Lower lobe of right lung (tissue), 2 donors: Measurements from ENCODE around the gene TRIM7. TPM values are rescaled to one million over a fixed set of nuclear protein-coding genes. Genes with fewer than 3 reads are reported as not detected.
"Not testable (repeated sequence)": the region's sequence is repeated elsewhere in the genome, so short reads cannot be mapped to it uniquely, and the experiment has no call there.

ENCODE experiments used
- ATAC-seq, 2 donors: fragments of 200-7000 bp; cut with Tn5 transposase; one replicate each; pipeline ENCODE4 v1.9.1; 2020 to 2022; ENCODE audit warnings: mild to moderate bottlenecking in 2 of 2, moderate library complexity in 2 of 2
- DNase-seq: peaks from one replicate; pipeline ENCODE4 v3.0.0-alpha.2; 2020
- H3K27ac ChIP-seq: fragments of 200-600 bp; one replicate; pipeline ENCODE4 v1.8.0; 2022
- H3K27me3 ChIP-seq: fragments of 200-600 bp; one replicate; pipeline ENCODE4 v1.8.0; 2022; ENCODE audit warnings: low read depth
- H3K36me3 ChIP-seq: fragments of 200-600 bp; one replicate; pipeline ENCODE4 v1.8.0; 2022; ENCODE audit warnings: mild to moderate bottlenecking
- H3K4me1 ChIP-seq: fragments of 200-600 bp; one replicate; pipeline ENCODE4 v1.8.0; 2022
- H3K4me3 ChIP-seq: fragments of 200-600 bp; one replicate; pipeline ENCODE4 v1.8.0; 2022; ENCODE audit warnings: mild to moderate bottlenecking
- H3K9me3 ChIP-seq: fragments of 200-600 bp; one replicate; pipeline ENCODE4 v1.8.0; 2022
- CTCF ChIP-seq: fragments of 200-600 bp; IDR thresholded peaks from one replicate; pipeline ENCODE4 v1.8.0; 2022; ENCODE audit warnings: antibody characterized with exemption, mild to moderate bottlenecking
- intact Hi-C: fragments of 100-400 bp; cut with DNase I; formaldehyde crosslinking; loops from one replicate; pipeline ENCODE4 v1.11.0; 2022
- total RNA-seq: library from RNA; stranded (reverse); fragmentation: NEBNext Ultra II Directional; extraction: Animal tissue kit (Norgen Biotek cat#: 25700); gene quantifications from one replicate; pipeline ENCODE4 v1.2.1, GENCODE V29; 2021
- donor health status: DM: no; HTN: yes; CAD: no; lungs with severe emphysema.

Gene TRIM7
- total RNA-seq, 1 donor from 2014 or later: 4.3 TPM

- H3K36me3 ChIP-seq: no peaks in the 10 kb centered on the region
- DNase-seq: peak; percentile 1
- ATAC-seq: no peak
- H3K27ac ChIP-seq: no peak overlapping the region
- no peaks in the 10 kb centered on the region for H3K27me3 ChIP-seq
- intact Hi-C loops: no loop called here
- H3K4me3 ChIP-seq: no peak overlapping the region
- no peaks in the 10 kb centered on the region for H3K9me3 ChIP-seq
- peaks cover 20% of the 10 kb centered on the region for H3K4me1 ChIP-seq
- no peak for TF ChIP-seq CTCF
Measured at GRCh38 chr5:181186022-181186421, 19.0 kb downstream of the TRIM7 start.

- Histone ChIP-seq H3K27ac (no peak overlapping the region), H3K4me1 (peaks cover 20% of the 10 kb centered on the region), H3K27me3 (no peaks in the 10 kb centered on the region), H3K36me3 (no peaks in the 10 kb centered on the region), H3K9me3 (no peaks in the 10 kb centered on the region), H3K4me3 (no peak overlapping the region)
- DNase-seq: peak; percentile 41
- ATAC-seq: no peak
- TF ChIP-seq CTCF: no peak
- intact Hi-C loops: no loop called here
Measured at GRCh38 chr5:181185560-181185959, 19.4 kb downstream of the TRIM7 start.

DNA sequence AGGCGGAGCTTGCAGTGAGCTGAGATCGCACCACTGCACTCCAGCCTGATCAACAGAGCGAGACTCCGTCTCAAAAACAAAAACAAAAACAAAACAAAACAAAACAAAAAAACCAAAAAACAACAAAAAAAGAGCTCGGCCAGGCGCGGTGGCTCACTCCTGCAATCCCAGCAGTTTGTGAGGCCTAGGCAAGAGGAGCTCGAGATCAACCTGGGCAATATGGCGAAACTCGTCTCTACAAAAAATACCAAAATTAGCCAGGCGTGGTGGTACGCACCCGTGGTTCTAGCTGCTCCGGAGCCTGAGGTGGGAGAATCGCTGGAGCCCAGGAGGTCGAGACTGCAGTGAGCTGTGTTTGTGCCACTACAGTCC is 20.2 kb downstream of the TRIM7 start:
- Histone ChIP-seq H3K4me1 (peaks cover 20% of the 10 kb centered on the region), H3K4me3 (peak overlapping the region; percentile 61), H3K27me3 (no peaks in the 10 kb centered on the region), H3K36me3 (no peaks in the 10 kb centered on the region), H3K27ac (no peak overlapping the region), H3K9me3 (no peaks in the 10 kb centered on the region)
- DNase-seq (peak; percentile 14), ATAC-seq (no peak)
- intact Hi-C loops: no loop called here
- no peak for TF ChIP-seq CTCF

DNA sequence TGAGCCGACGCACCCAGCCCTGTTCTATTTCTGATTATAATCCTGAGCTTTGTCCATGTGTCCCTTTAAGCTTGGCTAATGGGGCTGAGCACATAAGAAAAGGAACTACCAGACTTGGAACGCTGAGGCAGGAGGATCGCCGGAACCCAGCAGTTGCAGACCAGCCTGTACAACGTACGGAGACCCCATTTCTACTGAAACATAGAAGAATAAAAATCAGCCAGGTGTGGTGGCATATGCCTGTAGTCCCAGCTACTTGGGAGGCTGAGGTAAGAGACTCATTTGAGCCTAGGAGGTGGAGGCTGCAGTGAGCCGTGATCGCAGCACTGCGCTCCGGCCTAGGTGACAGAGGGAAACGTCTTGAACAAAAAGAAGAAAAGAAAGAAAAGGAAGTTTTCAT is 22.3 kb downstream of the TRIM7 start:
- ATAC-seq: no peak
- intact Hi-C loops: no loop called here

DNA sequence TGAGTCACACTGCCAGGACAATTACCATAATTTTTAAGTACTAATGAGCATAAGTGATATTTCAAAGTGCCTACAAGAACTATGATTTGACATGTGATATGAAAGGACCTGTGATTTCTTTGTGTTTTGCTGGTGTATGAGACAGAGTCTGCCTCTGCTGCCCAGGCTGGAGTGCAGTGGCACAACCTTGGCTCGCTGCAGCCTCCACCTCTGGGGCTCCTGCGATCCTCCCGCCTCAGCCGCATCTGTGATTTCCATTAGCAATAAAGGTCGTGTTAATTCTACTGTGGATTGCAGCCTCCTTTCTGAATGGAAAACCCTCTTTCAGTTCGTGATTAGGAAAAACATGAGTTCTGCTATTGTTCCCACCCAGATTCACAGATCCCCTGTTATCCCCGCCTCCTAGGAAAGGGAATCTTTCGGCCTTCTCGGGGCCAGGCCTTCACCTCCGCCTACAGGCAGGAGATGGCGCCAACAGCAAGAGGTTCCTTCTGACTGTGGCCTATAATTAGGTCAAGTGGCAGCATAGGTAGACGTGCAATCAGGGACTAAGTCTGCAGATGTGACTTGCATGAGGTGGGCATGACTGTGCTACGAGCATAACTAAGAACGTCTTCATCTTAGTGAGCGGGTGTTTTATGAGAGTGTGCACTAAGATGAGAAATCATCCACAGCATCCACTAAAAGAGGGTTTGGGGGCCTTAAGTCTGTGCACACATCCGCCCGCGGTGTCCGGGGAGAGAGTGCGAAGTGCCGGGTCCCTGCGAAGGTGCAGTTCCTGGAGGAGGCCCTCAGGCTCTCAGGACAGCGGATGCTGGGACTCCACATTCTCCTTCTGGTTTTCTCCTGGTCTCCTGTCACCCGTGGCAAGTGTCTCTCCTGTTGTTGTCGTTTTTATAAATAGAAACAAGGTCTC is 23.1 kb downstream of the TRIM7 start:
- peaks cover 8% of the 10 kb centered on the region for H3K4me1 ChIP-seq
- DNase-seq (peak; percentile 79), ATAC-seq (peak; percentile 83 to 89)
- intact Hi-C loops: no loop called here
- TF ChIP-seq CTCF: peak; percentile 79
- no peaks in the 10 kb centered on the region for H3K9me3 ChIP-seq
- H3K27ac ChIP-seq: no peak overlapping the region
- no peaks in the 10 kb centered on the region for H3K36me3 ChIP-seq
- no peaks in the 10 kb centered on the region for H3K27me3 ChIP-seq
- H3K4me3 ChIP-seq: no peak overlapping the region

More for the DNA sequence above, 22.3 kb downstream of the TRIM7 start:
- no peak overlapping the region for H3K4me3 ChIP-seq
- H3K36me3 ChIP-seq: no peaks in the 10 kb centered on the region
- H3K27ac ChIP-seq: no peak overlapping the region
- no peaks in the 10 kb centered on the region for H3K27me3 ChIP-seq
- peaks cover 12% of the 10 kb centered on the region for H3K4me1 ChIP-seq
- TF ChIP-seq CTCF: no peak
- no peaks in the 10 kb centered on the region for H3K9me3 ChIP-seq
- peak; percentile 31 for DNase-seq

- Histone ChIP-seq H3K4me1 (peaks cover 17% of the 10 kb centered on the region), H3K27me3 (peaks cover 30% of the 10 kb centered on the region)
- H3K4me3 ChIP-seq, DNase-seq, H3K9me3 ChIP-seq, ATAC-seq, H3K36me3 ChIP-seq, intact Hi-C loops, H3K27ac ChIP-seq: not testable (repeated sequence)
Measured at GRCh38 chr5:181177559-181177958, 27.4 kb downstream of the TRIM7 start.
